SU-DHL-6 (cell line): ENCODE results near the gene GP2.

ENCODE experiments used
- H2AFZ ChIP-seq: fragments of 200-600 bp; sonication (generic); 2 replicates; pipeline ENCODE4 v1.6.1; 2014; ENCODE audit warnings: low read depth, mild to moderate bottlenecking, moderate library complexity, mixed read lengths, antibody characterized with exemption, low read length; ENCODE audit not compliant: severe bottlenecking
- H3F3A ChIP-seq: fragments of 200-600 bp; shearing (Covaris generic); 2 replicates; pipeline ENCODE4 v1.6.0; 2016; ENCODE audit warnings: antibody characterized with exemption, mild to moderate bottlenecking; ENCODE audit not compliant: insufficient read depth
- H3K27ac ChIP-seq: fragments of 200-600 bp; sonication (generic); 2 replicates; pipeline ENCODE4 v1.5.1; 2016; ENCODE audit warnings: low read depth, mild to moderate bottlenecking, low read length, moderate library complexity, mixed read lengths
- H3K27me3 ChIP-seq: fragments of 200-600 bp; sonication (generic), shearing (Covaris generic); 2 replicates; pipeline ENCODE4 v1.6.0; 2014; ENCODE audit warnings: mild to moderate bottlenecking, low read length
- H3K36me3 ChIP-seq: fragments of 200-600 bp; sonication (generic); 2 replicates; pipeline ENCODE4 v1.6.1; 2014; ENCODE audit warnings: mild to moderate bottlenecking, low read length, mixed read lengths
- H3K4me2 ChIP-seq: fragments of 300-600, 200-600 bp; shearing (Covaris generic), sonication (generic); 2 replicates; pipeline ENCODE4 v1.6.0; 2014; ENCODE audit warnings: low read length, low read depth, mild to moderate bottlenecking; ENCODE audit not compliant: poor library complexity, severe bottlenecking
- H3K4me3 ChIP-seq: fragments of 200-600 bp; sonication (generic); 2 replicates; pipeline ENCODE4 v1.5.1; 2014; ENCODE audit warnings: antibody characterized with exemption, low read length, mild to moderate bottlenecking, mixed read lengths; ENCODE audit not compliant: insufficient read depth, poor library complexity, severe bottlenecking
- H3K79me2 ChIP-seq: fragments of 200-600 bp; sonication (generic); 2 replicates; pipeline ENCODE4 v1.6.1; 2014; ENCODE audit warnings: mild to moderate bottlenecking, low read length, moderate library complexity; ENCODE audit not compliant: insufficient read depth
- H3K9ac ChIP-seq: fragments of 200-600 bp; sonication (generic); 2 replicates; pipeline ENCODE4 v1.7.0; 2014; ENCODE audit warnings: mild to moderate bottlenecking, low read length
- H3K9me2 ChIP-seq: fragments of 200-600 bp; sonication (generic); replicated peaks from 2 replicates; pipeline ENCODE4 v1.6.1; 2014; ENCODE audit warnings: low read length; ENCODE audit not compliant: insufficient read depth
- H3K9me3 ChIP-seq: fragments of 200-600 bp; sonication (generic); 2 replicates; pipeline ENCODE4 v1.6.1; 2014; ENCODE audit warnings: low read length, mixed read lengths; ENCODE audit not compliant: insufficient read depth
- H4K20me1 ChIP-seq: fragments of 200-600 bp; sonication (generic); 2 replicates; pipeline ENCODE4 v1.6.1; 2014; ENCODE audit warnings: low read depth, mild to moderate bottlenecking, antibody characterized with exemption, low read length, moderate library complexity, mixed read lengths
- EZH2phosphoT487 ChIP-seq: fragments of 200-600 bp; sonication (generic), shearing (Covaris generic); conservative IDR thresholded peaks from 2 replicates; pipeline ENCODE4 v1.6.1; 2018; ENCODE audit warnings: mild to moderate bottlenecking, antibody characterized with exemption, low read length, moderate library complexity, mixed read lengths
- TF ChIP-seq, protein P1 (sequence below): fragments of 200-600 bp; sonication (generic); IDR thresholded peaks from one replicate; pipeline ENCODE4 v1.5.1; 2017; ENCODE audit warnings: antibody characterized with exemption, mild to moderate bottlenecking, low read length, moderate library complexity; ENCODE audit not compliant: insufficient read depth, poor library complexity, severe bottlenecking

The GP2 gene

DNA sequence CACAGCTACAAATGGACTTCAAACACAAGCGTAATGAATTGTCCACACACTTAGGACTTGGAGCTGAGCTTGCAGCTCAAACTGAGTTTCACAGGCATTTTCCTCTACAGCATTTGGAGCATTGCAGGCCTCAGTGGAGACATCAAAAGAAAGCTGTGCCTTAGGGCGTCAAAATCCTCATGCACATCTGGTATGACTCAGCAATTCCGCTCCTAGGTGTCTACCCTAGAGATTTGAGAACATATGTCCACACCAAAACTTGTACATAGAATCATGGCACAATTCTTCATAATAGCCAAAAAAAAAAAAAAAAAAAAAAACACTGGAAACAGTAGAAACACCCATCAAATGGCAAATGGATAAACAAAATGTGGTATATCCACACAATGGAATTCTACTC is 47.1 kb downstream of the GP2 start:
- Histone ChIP-seq H3K9ac (no peak overlapping the region), H2AFZ (no peak overlapping the region), H3K9me3 (no peaks in the 10 kb centered on the region), H3K4me2 (no peak overlapping the region), H3K36me3 (no peaks in the 10 kb centered on the region), H3K27ac (no peak overlapping the region), H3F3A (no peaks in the 10 kb centered on the region), H3K4me3 (no peak overlapping the region), H4K20me1 (no peaks in the 10 kb centered on the region), H3K27me3 (no peaks in the 10 kb centered on the region), H3K9me2 (no peaks in the 10 kb centered on the region), H3K79me2 (no peaks in the 10 kb centered on the region)
- TF ChIP-seq, protein P1, sequence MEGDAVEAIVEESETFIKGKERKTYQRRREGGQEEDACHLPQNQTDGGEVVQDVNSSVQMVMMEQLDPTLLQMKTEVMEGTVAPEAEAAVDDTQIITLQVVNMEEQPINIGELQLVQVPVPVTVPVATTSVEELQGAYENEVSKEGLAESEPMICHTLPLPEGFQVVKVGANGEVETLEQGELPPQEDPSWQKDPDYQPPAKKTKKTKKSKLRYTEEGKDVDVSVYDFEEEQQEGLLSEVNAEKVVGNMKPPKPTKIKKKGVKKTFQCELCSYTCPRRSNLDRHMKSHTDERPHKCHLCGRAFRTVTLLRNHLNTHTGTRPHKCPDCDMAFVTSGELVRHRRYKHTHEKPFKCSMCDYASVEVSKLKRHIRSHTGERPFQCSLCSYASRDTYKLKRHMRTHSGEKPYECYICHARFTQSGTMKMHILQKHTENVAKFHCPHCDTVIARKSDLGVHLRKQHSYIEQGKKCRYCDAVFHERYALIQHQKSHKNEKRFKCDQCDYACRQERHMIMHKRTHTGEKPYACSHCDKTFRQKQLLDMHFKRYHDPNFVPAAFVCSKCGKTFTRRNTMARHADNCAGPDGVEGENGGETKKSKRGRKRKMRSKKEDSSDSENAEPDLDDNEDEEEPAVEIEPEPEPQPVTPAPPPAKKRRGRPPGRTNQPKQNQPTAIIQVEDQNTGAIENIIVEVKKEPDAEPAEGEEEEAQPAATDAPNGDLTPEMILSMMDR: no peak
- no peak for TF ChIP-seq EZH2phosphoT487

DNA sequence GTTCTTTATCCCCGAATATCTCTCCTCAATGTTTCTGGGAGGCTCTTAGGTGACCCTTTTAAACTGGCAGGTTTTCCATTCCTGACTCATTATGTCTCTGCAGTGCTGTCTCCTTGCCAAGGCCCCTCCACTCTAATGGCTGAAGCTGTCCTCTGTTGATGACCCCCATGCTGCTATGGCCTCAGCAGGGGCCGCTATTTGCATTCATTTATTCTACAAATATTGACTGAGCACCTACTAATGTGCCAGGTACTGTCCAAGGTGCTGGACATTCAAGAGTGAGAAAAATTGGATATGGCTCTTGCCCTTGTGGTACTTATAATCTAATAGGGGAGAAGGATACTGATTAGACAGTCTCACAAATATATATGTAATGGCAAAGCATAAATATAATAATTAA is 55.4 kb downstream of the GP2 start:
- Histone ChIP-seq H3K79me2 (no peaks in the 10 kb centered on the region), H3K27ac (no peak overlapping the region), H3K9me2 (no peaks in the 10 kb centered on the region), H3K4me2 (no peak overlapping the region), H2AFZ (no peak overlapping the region), H4K20me1 (no peaks in the 10 kb centered on the region), H3K9ac (no peak overlapping the region), H3K27me3 (no peaks in the 10 kb centered on the region), H3K4me3 (no peak overlapping the region), H3F3A (no peaks in the 10 kb centered on the region), H3K9me3 (no peaks in the 10 kb centered on the region), H3K36me3 (no peaks in the 10 kb centered on the region)
- TF ChIP-seq, protein P1: no peak
- no peak for TF ChIP-seq EZH2phosphoT487

DNA sequence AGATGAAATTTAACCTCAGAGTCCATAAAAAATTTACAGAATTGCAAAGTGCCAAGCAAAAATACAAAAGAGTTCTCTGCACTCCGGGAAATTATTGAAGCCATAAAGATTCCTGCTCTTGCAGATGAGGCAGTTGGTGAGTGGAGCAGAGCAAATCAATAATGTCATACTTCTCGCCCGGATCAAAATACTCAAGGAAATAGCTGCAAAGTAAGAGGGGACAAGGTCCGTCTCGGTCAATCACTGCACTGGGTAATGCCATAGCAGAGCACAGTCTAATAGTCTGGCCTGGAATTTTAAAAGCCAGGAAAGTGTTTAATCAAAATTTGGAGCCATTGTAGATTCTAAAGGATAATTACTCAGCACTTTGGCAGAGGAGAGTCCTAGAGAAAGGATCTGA is 58.9 kb downstream of the GP2 start:
- Histone ChIP-seq H3K4me3 (no peak overlapping the region), H4K20me1 (no peaks in the 10 kb centered on the region), H2AFZ (no peak overlapping the region), H3K36me3 (no peaks in the 10 kb centered on the region), H3K27me3 (no peaks in the 10 kb centered on the region), H3K9ac (no peak overlapping the region), H3K9me3 (no peaks in the 10 kb centered on the region), H3K79me2 (no peaks in the 10 kb centered on the region), H3K27ac (no peak overlapping the region), H3K9me2 (no peaks in the 10 kb centered on the region), H3K4me2 (no peak overlapping the region), H3F3A (no peaks in the 10 kb centered on the region)
- TF ChIP-seq, protein P1: no peak
- TF ChIP-seq EZH2phosphoT487: no peak

DNA sequence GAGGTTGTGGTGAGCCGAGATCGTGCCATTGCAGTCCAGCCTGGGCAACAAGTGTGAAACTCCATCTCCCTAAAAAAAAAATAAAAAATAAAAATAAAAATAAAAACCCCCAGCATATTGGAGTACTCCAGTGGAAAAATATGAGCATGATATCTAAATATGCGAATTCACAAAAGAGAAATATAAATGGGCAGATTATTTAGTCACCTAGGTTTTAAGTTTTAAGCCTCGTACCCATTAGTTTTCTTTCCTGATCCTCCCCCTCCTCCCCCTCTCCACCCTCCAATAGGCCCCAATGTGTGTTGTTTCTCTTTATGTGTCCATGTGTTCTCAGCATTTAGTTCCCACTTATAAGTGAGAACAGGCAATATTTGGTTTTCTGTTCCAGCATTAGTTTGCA is 62.3 kb downstream of the GP2 start:
- no peak overlapping the region for H3K4me3 ChIP-seq
- no peaks in the 10 kb centered on the region for H4K20me1 ChIP-seq
- no peak overlapping the region for H3K9ac ChIP-seq
- H3K4me2 ChIP-seq: no peak overlapping the region
- H3K9me2 ChIP-seq: no peaks in the 10 kb centered on the region
- H2AFZ ChIP-seq: no peak overlapping the region
- H3K36me3 ChIP-seq: no peaks in the 10 kb centered on the region
- no peak overlapping the region for H3K27ac ChIP-seq
- no peaks in the 10 kb centered on the region for H3F3A ChIP-seq
- TF ChIP-seq, protein P1: no peak
- TF ChIP-seq EZH2phosphoT487: no peak
- no peaks in the 10 kb centered on the region for H3K27me3 ChIP-seq
- H3K9me3 ChIP-seq: no peaks in the 10 kb centered on the region
- no peaks in the 10 kb centered on the region for H3K79me2 ChIP-seq
